Fibroblast of upper back skin (primary cell): ENCODE measurements around the gene SHISA6.

Source experiments
- DNase-seq: peaks from one replicate; pipeline ENCODE4 v3.0.0-alpha.2; 2013

SHISA6 gene

DNA sequence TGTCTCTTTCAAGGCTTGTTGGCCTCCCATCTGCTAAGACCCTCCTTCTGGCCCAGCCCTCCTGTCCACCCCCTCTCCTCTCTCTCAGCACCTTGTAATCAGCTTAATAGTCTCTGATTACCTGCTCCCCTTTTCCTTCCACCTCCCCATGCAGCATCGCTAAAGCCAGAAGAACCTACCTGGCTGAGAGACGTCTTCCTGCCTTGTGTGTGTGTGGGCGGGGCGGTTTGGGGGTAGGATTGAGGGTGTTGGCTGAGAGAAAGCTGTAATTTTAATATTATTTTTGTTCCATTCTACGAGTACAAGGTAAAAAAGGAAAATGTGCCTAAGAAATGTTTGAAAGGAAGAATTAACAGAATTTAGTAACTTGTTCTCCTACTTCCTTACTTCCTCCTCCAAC is 360.6 kb downstream of the SHISA6 start:
- no peak for DNase-seq

DNA sequence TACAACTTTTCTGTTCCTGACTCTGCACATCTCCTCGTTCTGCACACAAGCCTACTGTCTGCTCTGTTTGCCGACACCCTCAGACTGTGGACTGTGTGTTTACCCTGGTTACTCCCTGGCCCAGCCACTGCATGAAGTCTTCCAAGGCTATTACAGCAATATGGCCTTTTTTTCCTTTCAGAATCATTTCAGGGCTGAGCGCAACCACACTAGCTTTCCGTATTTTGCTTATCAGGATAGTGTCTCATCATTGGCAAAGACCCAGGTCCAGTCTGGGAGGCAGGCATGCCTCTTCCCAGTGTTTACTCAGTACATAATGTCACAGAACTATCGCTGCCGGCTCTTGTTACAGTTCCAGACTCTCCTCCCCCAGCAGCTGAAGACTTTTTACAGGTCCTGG is 367.4 kb downstream of the SHISA6 start:
- no peak for DNase-seq

- no peak for DNase-seq
Observed at GRCh38 chr17:11610999-11611566, 370.1 kb downstream of the SHISA6 start.

- no peak for DNase-seq
Observed at GRCh38 chr17:11612956-11613355, 371.9 kb downstream of the SHISA6 start.
